Lower lobe of right lung (tissue), 2 donors: ENCODE results near the gene SPATA2L. TPM values are rescaled to one million over a fixed set of nuclear protein-coding genes. Genes with fewer than 3 reads are reported as not detected.
A peak's percentile ranks its signal among the peaks of the same experiment; 100 is the strongest.
"Not testable (repeated sequence)": the region's sequence is repeated elsewhere in the genome, so short reads cannot be mapped to it uniquely, and the experiment has no call there.

Experiments used
- ATAC-seq, 2 donors: fragments of 200-7000 bp; cut with Tn5 transposase; one replicate each; pipeline ENCODE4 v1.9.1; 2020 to 2022; ENCODE audit warnings: mild to moderate bottlenecking in 2 of 2, moderate library complexity in 2 of 2
- DNase-seq: peaks from one replicate; pipeline ENCODE4 v3.0.0-alpha.2; 2020
- H3K27ac ChIP-seq: fragments of 200-600 bp; one replicate; pipeline ENCODE4 v1.8.0; 2022
- H3K27me3 ChIP-seq: fragments of 200-600 bp; one replicate; pipeline ENCODE4 v1.8.0; 2022; ENCODE audit warnings: low read depth
- H3K36me3 ChIP-seq: fragments of 200-600 bp; one replicate; pipeline ENCODE4 v1.8.0; 2022; ENCODE audit warnings: mild to moderate bottlenecking
- H3K4me1 ChIP-seq: fragments of 200-600 bp; one replicate; pipeline ENCODE4 v1.8.0; 2022
- H3K4me3 ChIP-seq: fragments of 200-600 bp; one replicate; pipeline ENCODE4 v1.8.0; 2022; ENCODE audit warnings: mild to moderate bottlenecking
- H3K9me3 ChIP-seq: fragments of 200-600 bp; one replicate; pipeline ENCODE4 v1.8.0; 2022
- CTCF ChIP-seq: fragments of 200-600 bp; IDR thresholded peaks from one replicate; pipeline ENCODE4 v1.8.0; 2022; ENCODE audit warnings: antibody characterized with exemption, mild to moderate bottlenecking
- intact Hi-C: fragments of 100-400 bp; cut with DNase I; formaldehyde crosslinking; loops from one replicate; pipeline ENCODE4 v1.11.0; 2022
- total RNA-seq: library from RNA; stranded (reverse); fragmentation: NEBNext Ultra II Directional; extraction: Animal tissue kit (Norgen Biotek cat#: 25700); gene quantifications from one replicate; pipeline ENCODE4 v1.2.1, GENCODE V29; 2021
- donor health status: DM: no; HTN: yes; CAD: no; lungs with severe emphysema.

Gene SPATA2L
- total RNA-seq, 1 donor from 2014 or later, result 10.3 TPM

- H3K27me3 ChIP-seq, intact Hi-C loops, H3K4me1 ChIP-seq, ATAC-seq, H3K9me3 ChIP-seq, H3K27ac ChIP-seq, DNase-seq, H3K4me3 ChIP-seq: not testable (repeated sequence)
- peaks cover 10% of the 10 kb centered on the region for H3K36me3 ChIP-seq
- TF ChIP-seq CTCF, result peak; percentile 13
Observed at GRCh38 chr16:89667000-89667399, 34.5 kb downstream of the SPATA2L start.

GRCh38 chr16:89664238-89664637, 37.3 kb downstream of the SPATA2L start:
- H3K27ac ChIP-seq, H3K4me1 ChIP-seq, ATAC-seq, H3K27me3 ChIP-seq, DNase-seq, intact Hi-C loops, H3K4me3 ChIP-seq, H3K9me3 ChIP-seq: not testable (repeated sequence)
- peaks cover 28% of the 10 kb centered on the region for H3K36me3 ChIP-seq

DNA sequence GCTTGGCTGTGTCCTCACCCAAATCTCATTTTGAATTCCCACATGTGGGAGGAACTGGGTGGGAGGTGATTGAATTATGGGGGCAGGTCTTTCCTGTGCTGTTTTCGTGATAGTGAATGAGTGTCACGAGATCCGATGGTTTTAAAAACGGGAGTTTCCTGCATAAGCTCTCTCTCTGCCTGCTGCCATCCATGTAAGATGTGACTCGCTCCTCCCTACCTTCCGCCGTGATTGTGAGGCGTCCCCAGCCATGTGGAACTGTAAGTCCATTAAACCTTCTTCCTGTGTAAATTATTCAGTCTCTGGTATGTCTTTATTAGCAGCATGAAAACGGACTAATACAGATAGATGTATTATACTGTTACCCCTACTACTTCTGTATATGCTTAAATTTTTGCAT, 40.3 kb downstream of the SPATA2L start:
- Histone ChIP-seq H3K9me3 (no peaks in the 10 kb centered on the region), H3K4me1 (peaks cover 21% of the 10 kb centered on the region), H3K36me3 (peaks cover 28% of the 10 kb centered on the region), H3K27ac (no peak overlapping the region), H3K27me3 (no peaks in the 10 kb centered on the region), H3K4me3 (no peak overlapping the region)
- TF ChIP-seq CTCF, result no peak
- DNase-seq (no peak), ATAC-seq (no peak)
- intact Hi-C loops, result no loop called here

- Histone ChIP-seq H3K9me3 (no peaks in the 10 kb centered on the region), H3K4me1 (peaks cover 22% of the 10 kb centered on the region), H3K4me3 (no peak overlapping the region), H3K27ac (no peak overlapping the region), H3K27me3 (no peaks in the 10 kb centered on the region), H3K36me3 (peaks cover 28% of the 10 kb centered on the region)
- DNase-seq, result no peak
- ATAC-seq, result no peak
- no peak for TF ChIP-seq CTCF
- intact Hi-C loops, result no loop called here
Observed at GRCh38 chr16:89660146-89660545, 41.4 kb downstream of the SPATA2L start.

DNA sequence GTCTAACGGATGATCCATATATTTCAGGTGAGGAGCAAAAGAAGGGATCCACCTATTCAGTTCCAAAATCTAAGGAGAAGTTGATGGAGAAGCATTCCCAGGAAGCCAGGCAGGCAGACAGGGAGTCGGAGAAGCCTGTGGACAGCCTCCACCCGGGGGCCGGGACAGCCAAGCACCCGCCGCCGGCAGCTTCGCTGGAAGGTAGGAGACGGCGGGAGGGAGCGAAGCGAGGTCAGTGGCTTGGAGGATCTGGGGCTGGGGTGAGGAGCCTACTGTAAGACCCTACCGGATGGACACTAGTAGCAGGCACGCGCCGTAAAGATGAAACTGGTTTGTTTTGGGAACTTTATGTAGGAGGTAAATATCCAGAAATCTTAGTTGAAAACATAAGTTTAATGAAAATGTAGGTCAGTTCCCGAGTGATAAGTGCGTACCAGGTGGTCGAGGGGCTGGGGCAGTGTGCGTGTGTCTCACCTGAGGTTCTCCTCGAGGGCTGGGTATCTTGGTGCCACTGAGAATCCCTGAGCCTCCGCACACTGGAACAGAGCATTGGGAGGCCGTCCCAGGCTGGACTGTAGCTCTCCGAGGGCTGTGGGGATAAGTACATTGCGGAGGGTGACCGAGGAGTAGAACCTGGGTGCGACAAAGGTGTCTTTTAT, 43.2 kb downstream of the SPATA2L start:
- ATAC-seq (peak; percentile 20 to 48), DNase-seq (peak; percentile 53)
- Histone ChIP-seq H3K36me3 (peaks cover 30% of the 10 kb centered on the region), H3K9me3 (no peaks in the 10 kb centered on the region), H3K27me3 (no peaks in the 10 kb centered on the region), H3K27ac (peak overlapping the region; percentile 92), H3K4me3 (peak overlapping the region; percentile 91), H3K4me1 (peaks cover 22% of the 10 kb centered on the region)
- no peak for TF ChIP-seq CTCF
- intact Hi-C loops, result no loop called here

DNA sequence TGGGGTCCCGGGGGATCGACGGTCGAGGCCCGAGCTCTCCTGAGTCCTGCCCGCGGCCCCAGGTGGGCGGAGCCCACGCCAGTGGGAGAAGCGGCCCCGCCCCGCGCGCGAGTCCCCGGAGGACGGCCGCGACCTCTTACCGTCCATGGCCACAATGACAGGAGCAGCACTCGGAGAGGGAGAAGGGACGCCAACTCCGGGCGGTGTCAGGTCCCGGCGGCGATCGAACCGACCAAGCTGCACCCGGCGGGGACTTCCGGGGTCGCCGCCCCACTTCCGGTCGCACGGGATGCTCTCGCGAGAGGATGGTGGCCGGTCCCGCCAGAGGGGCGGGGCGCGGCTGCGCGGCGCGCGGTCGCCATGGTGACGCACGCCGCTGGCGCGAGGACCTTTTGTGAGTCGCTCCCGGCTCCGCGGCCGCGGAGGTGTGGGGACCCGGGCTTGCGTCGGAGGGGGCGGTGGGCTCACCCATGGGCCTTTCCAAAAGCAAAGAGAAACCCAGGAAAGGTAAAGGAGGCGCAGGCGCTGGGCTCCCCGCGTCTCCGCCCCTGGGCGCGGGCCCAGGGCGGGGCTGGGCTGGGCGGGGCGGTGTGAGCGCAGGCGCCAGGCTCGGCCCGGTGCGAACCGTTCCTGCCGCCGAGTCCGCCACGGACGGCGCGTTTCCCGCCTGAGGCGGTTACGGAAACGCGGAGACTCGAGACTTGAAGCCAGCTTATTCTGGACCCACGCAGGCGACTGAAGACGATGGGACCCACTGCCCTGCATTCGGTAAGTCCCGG, 43.9 kb downstream of the SPATA2L start, which contains the start of the genes CHMP1A and SPATA33:
TSS of gene CHMP1A (minus strand) at position 267 of the 779 bp plus-strand sequence. CDS start at position 147, 120 bp downstream.
TSS of gene SPATA33 (plus strand) at position 395 of the 779 bp plus-strand sequence. CDS start at position 471, 76 bp downstream.
- TF ChIP-seq CTCF, result no peak
- Histone ChIP-seq H3K27ac (peak within 1 kb of the TSS; percentile 92), H3K9me3 (no peaks in the 10 kb centered on the region), H3K36me3 (peaks cover 31% of the 10 kb centered on the region), H3K27me3 (no peaks in the 10 kb centered on the region), H3K4me1 (peaks cover 22% of the 10 kb centered on the region), H3K4me3 (peak within 1 kb of the TSS; percentile 91)
- DNase-seq, result peak; percentile 91
- intact Hi-C loops, result no loop called here
- ATAC-seq, result peak; percentile 97 to 99
